Body of pancreas (tissue), 4 donors: ENCODE measurements around the gene FRMD5. TPM values are rescaled to one million over a fixed set of nuclear protein-coding genes. Genes with fewer than 3 reads are reported as not detected.

ENCODE experiments used
- ATAC-seq: fragments of 150-250 bp; one replicate; pipeline ENCODE4 v1.9.1; 2016
- DNase-seq, 4 donors: peaks; one replicate each; pipeline ENCODE4 v3.0.0-alpha.2; 2019
- H3K27ac ChIP-seq, 4 donors: fragments of 200-600 bp; sonication (generic); 1 replicate in 3 of 4; 2 replicates in 1 of 4; pipeline versions ENCODE4 v1.5.1 to v1.6.1; 2016 to 2019; ENCODE audit warnings: mild to moderate bottlenecking in 1 of 4, mixed read lengths in 1 of 4, moderate library complexity in 1 of 4
- H3K27me3 ChIP-seq, 2 donors: fragments of 200-600 bp; sonication (generic); one replicate each; pipeline ENCODE4 v1.6.0; 2016; ENCODE audit warnings: mild to moderate bottlenecking in 1 of 2
- H3K36me3 ChIP-seq, 2 donors: fragments of 200-600 bp; sonication (generic); replicated peaks in 1 of 2; 2 replicates each; pipeline ENCODE4 v1.5.1; 2016; ENCODE audit warnings: low read depth in 2 of 2; ENCODE audit not compliant: insufficient read depth in 1 of 2
- H3K4me1 ChIP-seq: fragments of 200-600 bp; sonication (generic); one replicate; pipeline ENCODE4 v1.6.0; 2016
- H3K4me3 ChIP-seq, 2 donors: fragments of 200-600 bp; sonication (generic); 1 replicate in 1 of 2; 2 replicates in 1 of 2; pipeline ENCODE4 v1.5.1; 2016 to 2019
- H3K9me3 ChIP-seq, 3 donors: fragments of 200-600 bp; sonication (generic); 1 replicate in 2 of 3; 2 replicates in 1 of 3; pipeline ENCODE4 v1.5.1; 2016
- CTCF ChIP-seq, 7 experiments: fragments of 450-650 bp in 4 of 7; fragments of 200-600 bp in 3 of 7; sonication (generic) in 3 of 7; IDR thresholded peaks; one replicate each; pipeline ENCODE4 v1.5.1; 2016 to 2019; ENCODE audit warnings: antibody characterized with exemption in 7 of 7
- POLR2A ChIP-seq, 3 donors: fragments of 450-650 bp; IDR thresholded peaks; one replicate each; pipeline ENCODE4 v1.6.1; 2016; ENCODE audit warnings: antibody characterized with exemption in 3 of 3, mild to moderate bottlenecking in 2 of 3
- WGBS, 2 donors: methylation state at CpG; one replicate each; pipeline ENCODE4 v1.1.5; 2017; 5-methylcytosine and 5-hydroxymethylcytosine counted together
- intact Hi-C: fragments of 100-400 bp; cut with DNase I; formaldehyde crosslinking; loops from one replicate; pipeline ENCODE4 v1.15.1; 2023
- total RNA-seq, 2 donors: library from RNA; depleted of rRNA; stranded (reverse); fragments of >200 nt; gene quantifications; one replicate each; pipeline ENCODE4 v1.1.0, GENCODE V29; 2016

The FRMD5 gene
- total RNA-seq, 2 donors from 2014 or later, result 1.3 TPM; not detected in 1

- no peaks in the 10 kb centered on the region for H3K9me3 ChIP-seq
- H3K27ac ChIP-seq, result no peak overlapping the region
- no peaks in the 10 kb centered on the region for H3K4me1 ChIP-seq
- H3K4me3 ChIP-seq, result no peak overlapping the region
- TF ChIP-seq POLR2A (IDR thresholded peaks at IDR 0.05), result no peak
- ATAC-seq (no peak), DNase-seq (no peak)
- WGBS, 2 donors, result 87 to 90% methylated on average over 10 of the region's 10 CpGs
- intact Hi-C loops, result no loop called here
- no peaks in the 10 kb centered on the region for H3K36me3 ChIP-seq
- H3K27me3 ChIP-seq, result no peaks in the 10 kb centered on the region
These were observed 293.6 kb downstream of the FRMD5 start for GRCh38 chr15:43901495-43901894.

GRCh38 chr15:43900996-43901395 is 294.1 kb downstream of the FRMD5 start:
- Histone ChIP-seq H3K27me3 (no peaks in the 10 kb centered on the region), H3K9me3 (no peaks in the 10 kb centered on the region), H3K4me1 (peaks cover 4% of the 10 kb centered on the region), H3K36me3 (no peaks in the 10 kb centered on the region), H3K27ac (no peak overlapping the region), H3K4me3 (no peak overlapping the region)
- DNase-seq (no peak), ATAC-seq (no peak)
- WGBS, 2 donors, result 94% methylated on average over 1 of the region's 1 CpG; no CpG with 5 or more reads in 1 of the 2 donors
- TF ChIP-seq CTCF (IDR thresholded peaks at IDR 0.05), result no peak
- no peak for TF ChIP-seq POLR2A (IDR thresholded peaks at IDR 0.05)
- intact Hi-C loops, result no loop called here

GRCh38 chr15:43899928-43900327 is 295.1 kb downstream of the FRMD5 start:
- Histone ChIP-seq H3K9me3 (no peaks in the 10 kb centered on the region), H3K4me1 (peaks cover 15% of the 10 kb centered on the region), H3K27ac (no peak overlapping the region), H3K36me3 (no peaks in the 10 kb centered on the region), H3K4me3 (no peak overlapping the region), H3K27me3 (no peaks in the 10 kb centered on the region)
- DNase-seq (no peak), ATAC-seq (no peak)
- intact Hi-C loops, result no loop called here
- WGBS, 2 donors, result 78 to 82% methylated on average over 5 of the region's 5 CpGs
- no peak for TF ChIP-seq POLR2A (IDR thresholded peaks at IDR 0.05)
- TF ChIP-seq CTCF (IDR thresholded peaks at IDR 0.05), result no peak

GRCh38 chr15:43898891-43899290 is 296.2 kb downstream of the FRMD5 start:
- no peak for TF ChIP-seq POLR2A (IDR thresholded peaks at IDR 0.05)
- intact Hi-C loops, result no loop called here
- H3K36me3 ChIP-seq, result no peaks in the 10 kb centered on the region
- 75 to 100% methylated on average over 2 of the region's 2 CpGs for WGBS, 2 donors
- H3K27ac ChIP-seq, result no peak overlapping the region
- no peak overlapping the region for H3K4me3 ChIP-seq
- ATAC-seq (no peak), DNase-seq (no peak)
- no peaks in the 10 kb centered on the region for H3K27me3 ChIP-seq
- no peaks in the 10 kb centered on the region for H3K9me3 ChIP-seq
- peaks cover 25% of the 10 kb centered on the region for H3K4me1 ChIP-seq

GRCh38 chr15:43896543-43896942 is 298.5 kb downstream of the FRMD5 start:
- TF ChIP-seq CTCF (IDR thresholded peaks at IDR 0.05) (no peak), POLR2A (IDR thresholded peaks at IDR 0.05) (no peak)
- 94 to 100% methylated on average over 1 of the region's 1 CpG for WGBS, 2 donors

GRCh38 chr15:43895586-43895985 is 299.5 kb downstream of the FRMD5 start:
- peak; percentile 77 for ATAC-seq
- 16 to 27% methylated on average over 5 of the region's 5 CpGs for WGBS, 2 donors
- intact Hi-C loops, result no loop called here

More at GRCh38 chr15:43896543-43896942, 298.5 kb downstream of the FRMD5 start:
- Histone ChIP-seq H3K27me3 (no peaks in the 10 kb centered on the region), H3K4me3 (no peak overlapping the region), H3K36me3 (no peaks in the 10 kb centered on the region), H3K4me1 (peaks cover 33% of the 10 kb centered on the region), H3K27ac (no peak overlapping the region), H3K9me3 (no peaks in the 10 kb centered on the region)
- intact Hi-C loops, result no loop called here
- ATAC-seq (no peak), DNase-seq (no peak)

More at GRCh38 chr15:43895586-43895985, 299.5 kb downstream of the FRMD5 start:
- peak; percentile 34 to 64 (median 50) for DNase-seq
- TF ChIP-seq POLR2A (IDR thresholded peaks at IDR 0.05), result no peak
- no peak for TF ChIP-seq CTCF (IDR thresholded peaks at IDR 0.05)
- Histone ChIP-seq H3K4me3 (no peak overlapping the region), H3K4me1 (peaks cover 33% of the 10 kb centered on the region), H3K36me3 (no peaks in the 10 kb centered on the region), H3K9me3 (no peaks in the 10 kb centered on the region), H3K27ac (peak overlapping the region in 2 of 4 donors; percentile 3 to 47), H3K27me3 (no peaks in the 10 kb centered on the region)
